ENCODE measurements around the gene CHGA. TPM values are rescaled to one million over a fixed set of nuclear protein-coding genes. Genes with fewer than 3 reads are reported as not detected.

CHGA gene
- total and polyA plus RNA-seq, 2 of the 13 experiments (the other 11 are each of a cell fraction or from before 2014, with no cell fraction given) = not detected

DNA sequence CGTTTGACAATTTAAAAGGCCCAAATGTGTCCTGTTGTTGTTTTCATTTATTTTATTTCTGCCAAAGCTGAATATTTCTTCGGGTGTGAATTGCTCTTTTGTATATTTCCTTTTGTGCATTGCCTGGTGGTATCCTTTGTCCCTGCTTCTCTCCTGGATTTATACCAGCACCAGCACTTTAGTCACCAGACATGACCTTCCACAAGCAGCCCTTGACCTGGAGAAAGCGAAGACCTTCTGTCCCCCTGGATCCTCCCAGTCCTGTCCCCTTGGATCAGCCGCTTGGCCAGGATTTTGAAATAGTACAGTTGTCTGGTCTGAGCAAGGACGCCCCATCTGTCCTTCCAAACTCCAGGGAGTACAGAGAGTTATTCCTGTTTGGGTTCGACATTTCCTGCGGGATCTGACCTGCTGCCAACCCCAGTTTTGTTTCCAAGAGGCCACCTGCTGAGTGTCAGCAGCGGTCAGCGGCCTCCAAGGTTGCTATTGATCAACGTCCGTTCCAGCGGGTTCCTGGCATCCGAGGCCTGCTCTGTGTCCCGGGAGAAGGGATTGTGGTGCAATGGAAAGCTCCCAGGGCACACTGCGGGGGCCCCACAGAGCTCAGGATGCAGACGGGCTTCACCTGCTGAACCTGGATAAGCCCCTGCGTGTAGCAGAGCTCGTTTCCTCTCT is 45.1 kb upstream of the CHGA start (continued):
- TF ChIP-seq RERE (CRISPR knock-in tag; IDR thresholded peaks at IDR 0.05; ENCODE audit: low read depth) = no peak
- TF ChIP-seq, protein P1, sequence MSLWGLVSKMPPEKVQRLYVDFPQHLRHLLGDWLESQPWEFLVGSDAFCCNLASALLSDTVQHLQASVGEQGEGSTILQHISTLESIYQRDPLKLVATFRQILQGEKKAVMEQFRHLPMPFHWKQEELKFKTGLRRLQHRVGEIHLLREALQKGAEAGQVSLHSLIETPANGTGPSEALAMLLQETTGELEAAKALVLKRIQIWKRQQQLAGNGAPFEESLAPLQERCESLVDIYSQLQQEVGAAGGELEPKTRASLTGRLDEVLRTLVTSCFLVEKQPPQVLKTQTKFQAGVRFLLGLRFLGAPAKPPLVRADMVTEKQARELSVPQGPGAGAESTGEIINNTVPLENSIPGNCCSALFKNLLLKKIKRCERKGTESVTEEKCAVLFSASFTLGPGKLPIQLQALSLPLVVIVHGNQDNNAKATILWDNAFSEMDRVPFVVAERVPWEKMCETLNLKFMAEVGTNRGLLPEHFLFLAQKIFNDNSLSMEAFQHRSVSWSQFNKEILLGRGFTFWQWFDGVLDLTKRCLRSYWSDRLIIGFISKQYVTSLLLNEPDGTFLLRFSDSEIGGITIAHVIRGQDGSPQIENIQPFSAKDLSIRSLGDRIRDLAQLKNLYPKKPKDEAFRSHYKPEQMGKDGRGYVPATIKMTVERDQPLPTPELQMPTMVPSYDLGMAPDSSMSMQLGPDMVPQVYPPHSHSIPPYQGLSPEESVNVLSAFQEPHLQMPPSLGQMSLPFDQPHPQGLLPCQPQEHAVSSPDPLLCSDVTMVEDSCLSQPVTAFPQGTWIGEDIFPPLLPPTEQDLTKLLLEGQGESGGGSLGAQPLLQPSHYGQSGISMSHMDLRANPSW (CRISPR knock-in tag; IDR thresholded peaks at IDR 0.05; ENCODE audit: borderline replicate concordance) = no peak
- no peak for TF ChIP-seq NCOA5 (CRISPR knock-in tag; IDR thresholded peaks at IDR 0.05)
- no peak for TF ChIP-seq ZNF260 (CRISPR knock-in tag; IDR thresholded peaks at IDR 0.05; ENCODE audit: borderline replicate concordance, low read depth)
- TF ChIP-seq ZNF205 (CRISPR knock-in tag; IDR thresholded peaks at IDR 0.05) = peak; percentile 41; the same call in 1 of the 2 replicates
- TF ChIP-seq RXRA (CRISPR knock-in tag; IDR thresholded peaks at IDR 0.05) = peak; percentile 86
- TF ChIP-seq ZNF766 (CRISPR knock-in tag; IDR thresholded peaks at IDR 0.05; ENCODE audit: borderline replicate concordance) = no peak
- TF ChIP-seq ZIK1 (CRISPR knock-in tag; IDR thresholded peaks at IDR 0.05; ENCODE audit: borderline replicate concordance, low read depth) = no peak
- no peak for TF ChIP-seq ZFP41 (CRISPR knock-in tag; IDR thresholded peaks at IDR 0.05; ENCODE audit: borderline replicate concordance)
- no peak for TF ChIP-seq HNRNPLL (IDR thresholded peaks at IDR 0.05; ENCODE audit: low read depth, low read length, poor library complexity, severe bottlenecking)
- TF ChIP-seq ZNF557 (CRISPR knock-in tag; IDR thresholded peaks at IDR 0.05) = no peak
- TF ChIP-seq ZNF44 (CRISPR knock-in tag; IDR thresholded peaks at IDR 0.05) = no peak
- TF ChIP-seq, protein P2, sequence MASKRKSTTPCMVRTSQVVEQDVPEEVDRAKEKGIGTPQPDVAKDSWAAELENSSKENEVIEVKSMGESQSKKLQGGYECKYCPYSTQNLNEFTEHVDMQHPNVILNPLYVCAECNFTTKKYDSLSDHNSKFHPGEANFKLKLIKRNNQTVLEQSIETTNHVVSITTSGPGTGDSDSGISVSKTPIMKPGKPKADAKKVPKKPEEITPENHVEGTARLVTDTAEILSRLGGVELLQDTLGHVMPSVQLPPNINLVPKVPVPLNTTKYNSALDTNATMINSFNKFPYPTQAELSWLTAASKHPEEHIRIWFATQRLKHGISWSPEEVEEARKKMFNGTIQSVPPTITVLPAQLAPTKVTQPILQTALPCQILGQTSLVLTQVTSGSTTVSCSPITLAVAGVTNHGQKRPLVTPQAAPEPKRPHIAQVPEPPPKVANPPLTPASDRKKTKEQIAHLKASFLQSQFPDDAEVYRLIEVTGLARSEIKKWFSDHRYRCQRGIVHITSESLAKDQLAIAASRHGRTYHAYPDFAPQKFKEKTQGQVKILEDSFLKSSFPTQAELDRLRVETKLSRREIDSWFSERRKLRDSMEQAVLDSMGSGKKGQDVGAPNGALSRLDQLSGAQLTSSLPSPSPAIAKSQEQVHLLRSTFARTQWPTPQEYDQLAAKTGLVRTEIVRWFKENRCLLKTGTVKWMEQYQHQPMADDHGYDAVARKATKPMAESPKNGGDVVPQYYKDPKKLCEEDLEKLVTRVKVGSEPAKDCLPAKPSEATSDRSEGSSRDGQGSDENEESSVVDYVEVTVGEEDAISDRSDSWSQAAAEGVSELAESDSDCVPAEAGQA (IDR thresholded peaks at IDR 0.05; ENCODE audit: low read depth) = no peak
- TF ChIP-seq, protein P2 (CRISPR knock-in tag; IDR thresholded peaks at IDR 0.05; ENCODE audit: borderline replicate concordance) = no peak
- TF ChIP-seq NFKB2 (CRISPR knock-in tag; IDR thresholded peaks at IDR 0.05; ENCODE audit: borderline replicate concordance) = peak; percentile 41; the same call in 1 of the 2 replicates
